HG03064 (cell line): ENCODE results near the gene HOXB7.

Experiments
- ATAC-seq: cut with Tn5 transposase; IDR thresholded peaks from one replicate; pipeline ENCODE4 v1.9.1; 2021; ENCODE audit warnings: low read depth; ENCODE audit not compliant: unreplicated experiment

Gene HOXB7

GRCh38 chr17:48611681-48612455 lies 1.1 kb upstream of the HOXB7 start:
- no peak for ATAC-seq

DNA sequence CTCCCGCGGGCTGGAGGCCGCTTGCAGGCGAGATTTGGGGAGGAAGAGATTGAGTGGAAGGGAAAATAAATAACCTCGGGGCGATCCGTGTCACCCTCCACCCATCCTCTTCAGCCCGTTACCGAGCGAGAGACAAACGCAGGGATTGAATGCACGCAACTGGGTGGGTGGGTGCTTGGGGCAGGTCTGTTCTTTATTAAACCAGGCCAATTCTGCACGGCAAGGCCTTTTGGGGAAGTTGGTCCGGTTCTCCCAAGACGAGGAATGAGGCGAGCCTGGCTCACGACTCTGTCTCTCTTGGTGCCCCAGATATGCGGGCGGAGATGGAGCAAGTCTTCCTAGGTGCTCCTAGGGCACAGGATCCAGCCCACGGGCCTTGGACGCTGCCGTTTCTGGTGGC lies 396 bp upstream of the HOXB7 start:
- ATAC-seq: no peak

DNA sequence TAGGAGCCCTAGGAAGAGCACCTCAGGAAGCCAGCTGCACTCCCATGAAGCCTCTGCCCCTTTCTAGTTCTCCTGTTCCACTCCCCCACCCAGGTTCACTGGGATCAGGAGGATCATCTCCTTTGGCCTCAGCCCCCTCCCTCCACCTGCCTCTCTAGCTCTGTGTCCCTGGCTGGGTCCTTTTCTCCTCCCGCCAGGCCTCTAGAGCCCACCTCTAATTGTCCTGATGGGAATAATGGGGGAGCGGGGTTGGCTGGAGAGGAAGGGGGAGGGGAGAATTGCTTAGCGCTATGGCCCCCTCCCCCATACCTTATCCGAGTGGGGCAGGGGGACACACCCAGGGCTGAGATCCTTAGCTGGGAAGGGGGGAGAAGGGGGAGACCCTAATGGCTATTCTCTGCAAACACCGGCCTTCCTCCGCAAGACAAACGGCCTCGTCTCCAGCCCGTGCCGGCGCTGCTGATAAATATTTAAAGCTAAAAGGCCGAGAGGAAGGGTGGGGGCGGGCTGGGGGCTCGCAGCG lies 997 bp downstream of the HOXB7 start:
- no peak for ATAC-seq

DNA sequence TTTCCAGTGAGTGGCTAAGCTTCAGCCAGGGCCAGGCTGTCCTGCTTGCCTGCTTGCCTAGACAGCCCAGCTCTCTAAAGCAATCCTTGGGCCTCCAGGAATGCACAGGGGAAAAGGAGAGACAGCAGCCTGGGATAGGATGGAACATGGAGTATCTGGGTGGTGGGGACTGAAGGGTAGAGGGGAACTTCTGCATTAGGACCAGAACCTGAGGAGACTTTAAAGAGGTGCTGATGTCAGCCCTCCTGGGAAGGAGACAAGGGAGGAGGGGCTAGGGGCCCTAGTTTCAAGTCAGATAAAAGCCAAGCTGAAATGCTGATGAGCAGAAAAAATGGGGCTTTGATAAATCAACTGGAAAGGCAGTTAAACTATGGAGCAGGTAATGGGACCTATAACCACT lies 1.8 kb downstream of the HOXB7 start:
- no peak for ATAC-seq

DNA sequence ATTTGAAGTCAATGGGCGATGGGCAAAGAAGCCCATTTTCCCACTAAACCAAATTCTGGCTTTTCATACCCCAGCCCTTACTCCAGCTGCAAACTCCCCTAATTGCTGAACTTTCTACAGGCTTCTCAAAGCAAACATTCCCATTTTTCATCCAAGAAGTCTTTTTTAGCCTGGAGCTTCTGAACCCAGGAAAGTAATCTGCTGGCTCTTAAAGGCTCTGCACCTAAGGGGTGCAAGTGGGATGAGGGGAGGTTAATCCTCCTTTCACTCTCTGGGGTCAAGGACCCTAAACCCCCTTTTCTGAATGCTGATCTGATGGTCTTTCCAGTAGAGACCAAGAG lies 2.4 kb downstream of the HOXB7 start:
- no peak for ATAC-seq

DNA sequence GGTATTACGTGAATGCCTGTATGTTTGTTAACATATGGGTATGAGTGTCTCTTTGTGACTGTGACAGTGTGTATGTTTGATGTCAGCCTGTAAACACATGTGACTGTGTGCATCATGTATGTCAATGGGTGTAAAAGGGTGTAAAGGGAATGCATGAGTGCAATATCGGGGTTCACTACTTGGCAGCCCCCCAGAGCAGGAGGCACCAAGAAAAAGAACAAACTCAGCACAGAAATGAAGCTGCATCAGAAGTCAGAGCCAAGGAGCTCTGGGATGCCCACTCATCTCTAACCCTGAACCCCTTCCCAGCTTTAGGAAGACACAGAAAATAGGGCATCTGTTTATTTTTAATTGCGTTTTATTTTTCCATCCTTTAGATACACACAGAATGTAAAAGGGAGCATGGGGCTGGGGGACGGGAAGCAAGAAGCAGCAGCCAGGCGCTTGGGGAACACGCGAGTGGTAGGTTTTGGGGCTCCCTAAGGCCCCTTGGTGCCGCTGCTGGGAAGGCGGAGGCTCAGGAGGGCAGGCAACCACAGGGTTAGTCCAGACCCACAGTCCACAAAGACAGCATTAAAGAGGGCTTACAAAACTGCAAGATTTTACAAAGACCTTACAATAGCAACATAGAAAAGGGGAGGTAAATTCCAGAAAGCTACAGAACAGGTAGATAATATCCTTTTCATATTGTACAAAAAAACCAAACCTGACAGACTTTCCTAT lies 3.8 kb downstream of the HOXB7 start:
- ATAC-seq: no peak

DNA sequence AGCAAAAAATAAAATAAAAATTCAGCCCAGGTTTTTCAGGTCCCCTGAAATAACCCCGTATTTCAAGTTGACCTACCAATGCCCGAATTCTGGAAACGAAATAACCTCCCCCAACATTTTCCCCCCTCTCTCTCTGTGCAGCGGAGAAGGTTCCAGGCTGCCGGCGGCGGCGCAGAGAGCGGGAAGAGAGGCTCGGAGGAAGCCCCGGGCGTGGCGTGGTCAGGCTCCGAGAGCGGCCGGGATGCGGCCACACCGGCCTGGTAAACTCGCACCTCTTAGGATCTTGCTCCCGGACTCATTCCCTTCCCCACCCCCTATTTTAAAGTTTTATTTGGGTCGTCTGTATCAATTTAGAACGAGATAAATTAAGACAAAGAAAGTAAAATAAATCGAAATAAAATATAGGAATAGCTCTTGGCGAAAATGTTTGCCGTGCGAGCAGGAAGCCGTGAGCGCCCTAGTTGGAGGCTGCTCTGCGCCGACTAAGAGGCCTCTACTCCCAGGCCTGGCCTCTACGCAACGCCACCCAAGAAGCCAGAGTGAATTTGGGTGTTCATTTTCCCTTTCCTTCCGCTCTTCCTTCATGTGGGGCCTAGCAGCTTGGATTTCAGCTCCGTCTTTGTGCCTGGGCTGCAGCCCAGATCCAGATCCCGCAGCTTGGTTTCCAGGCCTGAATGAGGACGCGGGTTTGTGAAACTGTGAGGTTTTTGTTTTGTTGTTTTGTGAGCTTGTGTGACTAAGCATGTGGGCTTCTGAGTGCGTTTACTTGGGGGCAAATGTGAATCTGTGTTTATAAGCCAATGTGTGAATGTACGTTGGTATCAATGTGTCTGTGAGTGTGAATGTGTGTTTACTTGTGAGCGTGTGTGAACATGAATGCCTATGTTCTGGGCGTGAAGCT lies 4.6 kb downstream of the HOXB7 start:
- no peak for ATAC-seq

DNA sequence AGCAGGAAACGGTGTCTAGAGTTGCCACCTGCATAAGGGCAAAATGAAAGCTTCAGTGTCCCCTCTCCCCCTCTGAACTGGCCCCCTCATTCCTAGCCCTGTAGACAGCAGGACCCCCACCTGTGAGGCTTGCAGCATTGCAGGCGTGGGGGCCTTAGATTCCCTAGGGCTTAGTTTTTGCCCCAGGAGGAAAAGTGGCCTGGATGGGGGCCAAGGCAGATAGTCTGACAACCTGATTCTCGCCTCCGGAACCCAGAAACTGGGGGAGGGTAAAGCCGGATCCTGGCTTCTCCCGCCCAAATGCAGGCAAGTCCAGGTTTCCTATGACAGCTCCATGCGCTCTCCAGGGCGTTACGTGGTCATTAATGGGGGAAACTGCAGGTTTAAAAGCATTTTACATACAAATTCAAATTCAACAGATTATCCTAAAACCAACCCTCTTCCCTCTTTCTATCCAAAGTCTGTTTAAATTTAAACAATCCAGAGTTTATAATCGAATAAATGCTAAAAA lies 5.4 kb downstream of the HOXB7 start:
- ATAC-seq: no peak

DNA sequence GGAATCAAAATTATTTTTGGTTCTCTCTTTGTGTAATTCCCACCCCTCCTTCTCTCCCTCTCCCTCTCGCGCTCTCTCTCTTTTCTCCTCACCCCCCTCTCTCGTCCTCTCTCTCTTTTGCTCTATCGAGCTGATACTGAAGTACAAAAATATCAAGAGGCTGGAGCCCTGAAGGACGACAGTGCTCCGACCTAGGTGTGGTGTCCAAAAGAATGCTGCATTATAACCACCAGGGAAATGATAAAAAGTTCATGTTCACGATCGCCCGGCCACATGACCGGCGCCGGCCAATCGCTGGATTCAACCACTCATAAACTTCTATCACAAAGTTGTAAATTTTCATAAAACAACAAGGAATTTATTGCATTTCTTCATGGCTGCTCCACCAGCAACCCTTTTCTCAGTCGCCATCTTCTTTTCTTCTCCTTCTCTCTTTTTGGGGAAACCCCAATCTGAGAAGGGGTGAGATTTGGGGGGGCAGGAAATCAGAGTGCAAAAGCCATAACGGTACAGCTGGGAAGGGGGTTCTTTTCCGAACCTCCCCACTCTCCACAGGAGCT lies 6.0 kb downstream of the HOXB7 start, which contains the start of gene HOXB6:
Gene HOXB6 (minus strand): TSS at position 217 of the 560 bp plus-strand sequence. CDS start 6,836 bp downstream, outside the sequence.
- no peak for ATAC-seq

DNA sequence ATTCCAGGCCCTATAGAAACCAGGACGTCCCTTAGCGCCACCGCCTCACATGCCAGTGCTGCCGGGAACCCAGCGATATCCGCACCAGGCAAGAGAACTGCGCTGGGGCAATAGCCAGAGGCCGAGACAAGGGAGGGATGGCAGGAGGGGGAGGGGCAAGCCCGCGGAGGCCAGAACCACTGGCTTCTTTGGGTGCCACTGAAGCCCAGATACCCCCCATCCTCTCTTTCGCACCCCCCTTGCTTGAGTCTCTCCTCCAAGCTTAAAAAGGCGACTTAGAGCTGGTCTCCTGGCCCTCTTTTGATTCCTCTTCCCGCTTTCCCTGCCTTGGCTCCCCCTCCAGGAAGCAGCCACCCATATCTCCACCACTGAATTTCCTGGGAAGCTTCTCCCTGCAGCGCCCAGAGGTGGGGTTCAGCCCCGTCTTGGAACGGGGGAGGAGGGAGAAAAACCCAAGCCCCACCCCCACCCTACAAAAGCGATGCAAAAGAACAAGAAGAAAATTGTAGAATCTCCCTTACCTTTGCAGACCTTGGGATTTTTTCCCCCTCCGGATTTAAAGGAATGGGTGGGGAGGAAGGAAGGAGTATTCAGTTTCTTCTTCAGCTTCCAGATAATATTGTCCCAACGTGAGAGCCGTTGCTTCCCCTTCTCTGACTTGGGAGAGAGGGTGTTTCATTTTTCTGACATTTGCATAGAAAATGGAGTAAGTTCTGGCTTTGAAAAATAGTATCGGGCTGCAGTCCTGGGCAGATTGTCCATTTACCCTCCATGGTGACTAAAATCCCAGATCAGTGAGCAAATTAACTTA lies 6.7 kb downstream of the HOXB7 start:
- ATAC-seq: no peak

- no peak for ATAC-seq
Observed at GRCh38 chr17:48601539-48602425, 9.0 kb downstream of the HOXB7 start.

- ATAC-seq: no peak
Observed at GRCh38 chr17:48601207-48601538, 9.6 kb downstream of the HOXB7 start.

GRCh38 chr17:48600244-48601098 lies 10.3 kb downstream of the HOXB7 start:
- no peak for ATAC-seq

DNA sequence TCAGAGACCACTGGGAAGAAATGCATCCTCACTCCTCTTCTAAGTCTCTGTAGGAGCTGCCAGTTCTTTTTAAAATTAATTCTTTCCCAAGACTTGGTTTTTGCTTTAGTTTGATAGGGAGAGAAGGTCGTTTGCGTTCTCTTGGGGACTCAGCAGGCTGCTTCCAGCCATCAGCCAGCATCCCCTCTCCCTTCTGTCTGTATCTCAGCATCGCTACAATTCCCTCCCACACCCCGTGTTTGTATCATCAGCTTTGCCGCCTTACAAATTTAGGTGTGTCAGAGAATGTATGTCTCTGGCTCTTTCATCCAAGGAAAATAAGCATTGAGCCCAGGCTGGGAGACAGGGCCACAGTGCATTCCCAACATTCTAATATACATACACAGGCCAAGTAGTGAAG lies 11.5 kb downstream of the HOXB7 start:
- no peak for ATAC-seq

GRCh38 chr17:48598736-48599135 lies 12.1 kb downstream of the HOXB7 start:
- no peak for ATAC-seq

GRCh38 chr17:48597778-48598631 lies 12.8 kb downstream of the HOXB7 start:
- ATAC-seq: no peak

- ATAC-seq: no peak
Observed at GRCh38 chr17:48597528-48597777, 13.4 kb downstream of the HOXB7 start.
